Progenitor cell of endocrine pancreas (in vitro differentiated cells): ENCODE results near the gene ABHD16B. TPM values are rescaled to one million over a fixed set of nuclear protein-coding genes. Genes with fewer than 3 reads are reported as not detected.

Experiments used
- DNase-seq: peaks from one replicate; pipeline ENCODE4 v3.0.0; 2021; ENCODE audit warnings: low spot score; ENCODE audit not compliant: unreplicated experiment
- H3K27ac Mint-ChIP-seq: 2 replicates; pipeline ENCODE4 v1.8.0; 2021; ENCODE audit warnings: mild to moderate bottlenecking, moderate library complexity, mixed read lengths
- H3K27me3 Mint-ChIP-seq: 2 replicates; pipeline ENCODE4 v1.8.0; 2021; ENCODE audit warnings: mixed read lengths
- H3K36me3 Mint-ChIP-seq: 2 replicates; pipeline ENCODE4 v1.8.0; 2022; ENCODE audit warnings: mixed read lengths; ENCODE audit not compliant: insufficient read depth
- H3K4me1 Mint-ChIP-seq: 2 replicates; pipeline ENCODE4 v1.8.0; 2021; ENCODE audit warnings: low read depth, mixed read lengths
- H3K4me3 Mint-ChIP-seq: 2 replicates; pipeline ENCODE4 v1.8.0; 2021; ENCODE audit warnings: low read depth, mild to moderate bottlenecking, moderate library complexity, mixed read lengths
- H3K9me3 Mint-ChIP-seq: 2 replicates; pipeline ENCODE4 v1.8.0; 2021; ENCODE audit warnings: low read depth, mixed read lengths
- CTCF ChIP-seq: fragments of 200-600 bp; sonication (generic); IDR thresholded peaks from one replicate; pipeline ENCODE4 v1.5.0; 2021; ENCODE audit warnings: antibody characterized with exemption, mild to moderate bottlenecking; ENCODE audit not compliant: unreplicated experiment
- total RNA-seq: library from RNA; stranded (reverse); gene quantifications from 2 replicates; pipeline ENCODE4 v1.2.1, GENCODE V29; 2021

The ABHD16B gene
- total RNA-seq, 1 donor from 2014 or later, result not detected

- Mint-ChIP-seq H3K27ac (no peak overlapping the region), H3K4me1 (peaks cover 5% of the 10 kb centered on the region), H3K4me3 (no peak overlapping the region), H3K9me3 (no peaks in the 10 kb centered on the region), H3K36me3 (no peaks in the 10 kb centered on the region), H3K27me3 (peaks cover 10% of the 10 kb centered on the region)
- no peak for DNase-seq
- TF ChIP-seq CTCF, result no peak
Observed at GRCh38 chr20:63843222-63843621, 18.1 kb upstream of the ABHD16B start.

GRCh38 chr20:63843778-63844177 is 17.5 kb upstream of the ABHD16B start:
- H3K27ac Mint-ChIP-seq, result no peak overlapping the region
- no peak for TF ChIP-seq CTCF
- DNase-seq, result no peak
- H3K36me3 Mint-ChIP-seq, result no peaks in the 10 kb centered on the region
- peaks cover 10% of the 10 kb centered on the region for H3K27me3 Mint-ChIP-seq
- H3K4me3 Mint-ChIP-seq, result no peak overlapping the region
- no peaks in the 10 kb centered on the region for H3K9me3 Mint-ChIP-seq
- H3K4me1 Mint-ChIP-seq, result peaks cover 5% of the 10 kb centered on the region

GRCh38 chr20:63844511-63844991 is 16.7 kb upstream of the ABHD16B start:
- Mint-ChIP-seq H3K9me3 (no peaks in the 10 kb centered on the region), H3K27me3 (peaks cover 10% of the 10 kb centered on the region), H3K27ac (no peak overlapping the region), H3K36me3 (no peaks in the 10 kb centered on the region), H3K4me3 (no peak overlapping the region), H3K4me1 (peaks cover 5% of the 10 kb centered on the region)
- TF ChIP-seq CTCF, result no peak
- DNase-seq, result no peak

- no peaks in the 10 kb centered on the region for H3K9me3 Mint-ChIP-seq
- peaks cover 2% of the 10 kb centered on the region for H3K4me1 Mint-ChIP-seq
- no peak for TF ChIP-seq CTCF
- DNase-seq, result no peak
- H3K27ac Mint-ChIP-seq, result no peak overlapping the region
- no peaks in the 10 kb centered on the region for H3K36me3 Mint-ChIP-seq
- peak overlapping the region; percentile 24 for H3K4me3 Mint-ChIP-seq
- H3K27me3 Mint-ChIP-seq, result peaks cover 14% of the 10 kb centered on the region
Observed at GRCh38 chr20:63846128-63846771, 15.0 kb upstream of the ABHD16B start.

- Mint-ChIP-seq H3K27me3 (peaks cover 14% of the 10 kb centered on the region), H3K4me3 (no peak overlapping the region), H3K9me3 (no peaks in the 10 kb centered on the region), H3K27ac (no peak overlapping the region), H3K4me1 (peaks cover 2% of the 10 kb centered on the region), H3K36me3 (no peaks in the 10 kb centered on the region)
- no peak for TF ChIP-seq CTCF
- no peak for DNase-seq
Observed at GRCh38 chr20:63846888-63847236, 14.4 kb upstream of the ABHD16B start.
